ENCODE results near the gene FRMPD2.
"Not testable (repeated sequence)": the region's sequence is repeated elsewhere in the genome, so short reads cannot be mapped to it uniquely, and the experiment has no call there.

FRMPD2 gene

DNA sequence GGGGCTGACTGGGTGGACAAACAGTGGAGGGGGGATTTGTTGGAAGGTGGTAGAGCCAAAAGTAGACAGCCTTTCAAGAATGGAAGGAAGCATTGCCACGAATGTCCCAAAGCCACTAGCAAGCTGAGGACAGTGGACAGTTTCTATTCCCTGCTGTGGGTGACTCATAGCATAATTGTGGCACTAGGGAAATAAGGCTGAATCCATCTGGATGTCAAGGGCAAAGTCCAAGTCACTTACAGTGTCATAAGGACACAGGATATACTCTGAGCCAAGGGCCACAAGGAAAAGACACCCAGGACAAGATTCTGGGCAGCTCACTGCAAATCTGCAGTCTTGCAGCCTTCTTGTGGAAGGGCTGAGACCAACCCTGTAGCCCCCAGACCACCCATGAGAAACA is 79.7 kb downstream of the FRMPD2 start:
- no peak for DNase-seq

DNA sequence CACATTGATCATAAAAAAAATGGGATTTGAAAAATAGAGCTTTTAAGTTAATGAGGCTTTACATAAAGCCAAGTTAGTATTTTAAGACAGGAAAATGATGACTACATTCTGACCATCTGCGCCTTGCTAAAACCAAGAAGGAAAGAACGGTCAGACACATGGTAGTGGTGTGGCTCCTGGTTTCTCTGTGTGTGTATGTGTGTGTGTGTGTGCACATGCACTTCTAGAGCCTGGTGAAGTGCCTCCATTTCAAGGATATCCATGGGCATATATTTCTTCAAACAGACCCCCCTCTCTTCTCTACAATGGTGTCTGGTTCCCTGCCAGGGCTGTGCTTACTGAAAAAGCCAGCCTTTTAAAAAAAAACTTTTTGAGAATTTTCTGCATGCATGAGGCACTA is 80.9 kb downstream of the FRMPD2 start:
- no peak for DNase-seq

DNA sequence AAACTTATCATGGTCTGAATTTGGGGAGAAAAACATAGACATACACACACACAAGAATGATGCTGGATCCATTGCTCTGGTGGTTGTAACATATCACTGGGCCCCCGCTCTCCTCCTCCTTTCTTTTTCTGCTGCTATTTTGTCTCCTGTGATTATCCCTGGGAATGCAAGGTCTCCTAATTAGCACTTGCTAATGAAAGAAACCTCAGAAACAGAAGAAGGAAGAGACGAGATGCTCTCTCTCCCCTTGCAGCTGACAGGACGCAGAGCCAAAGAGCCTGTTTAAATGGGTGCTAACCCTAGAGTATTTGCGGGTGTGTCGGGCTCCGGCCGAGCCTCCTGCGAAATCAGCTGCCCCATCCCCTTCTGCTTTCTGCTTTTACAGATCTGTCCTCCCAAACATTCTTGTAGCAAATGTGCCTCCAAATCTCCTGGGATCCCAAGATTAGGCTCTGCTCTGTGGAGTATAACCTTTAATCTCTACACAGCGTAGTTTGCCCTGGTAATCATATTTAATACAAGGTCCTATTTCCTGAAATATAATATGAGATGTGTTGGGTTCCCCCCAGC is 81.5 kb downstream of the FRMPD2 start:
- no peak for DNase-seq

- DNase-seq: no peak
Measured at GRCh38 chr10:48187713-48188485, 86.6 kb downstream of the FRMPD2 start.

GRCh38 chr10:48187126-48187525 is 87.4 kb downstream of the FRMPD2 start:
- no peak for DNase-seq

DNA sequence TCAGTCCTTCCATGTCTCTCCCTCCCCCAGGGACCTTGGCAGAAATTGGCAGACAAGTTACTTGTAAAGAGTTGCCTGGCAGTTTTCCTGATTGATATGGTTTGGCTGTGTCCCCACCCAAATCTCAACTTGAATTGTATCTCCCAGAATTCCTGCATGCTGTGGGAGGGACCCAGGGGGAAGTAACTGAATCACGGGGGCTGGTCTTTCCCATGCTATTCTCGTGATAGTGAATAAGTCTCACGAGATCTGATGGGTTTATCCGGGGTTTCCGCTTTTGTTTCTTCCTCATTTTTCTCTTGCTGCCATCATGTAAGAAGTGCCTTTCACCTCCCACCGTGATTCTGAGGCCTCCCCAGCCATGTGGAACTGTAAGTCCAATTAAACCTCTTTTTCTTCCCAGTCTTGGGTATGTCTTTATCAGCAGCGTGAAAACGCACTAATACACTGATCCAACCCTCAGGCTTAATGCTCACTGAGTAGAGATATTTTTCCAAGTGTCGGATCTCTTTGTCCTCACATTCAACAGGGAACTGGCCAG is 88.2 kb downstream of the FRMPD2 start:
- DNase-seq: peak; percentile 16 to 25

- no peak for DNase-seq
Measured at GRCh38 chr10:48184224-48184623, 90.3 kb downstream of the FRMPD2 start.

- DNase-seq: not testable (repeated sequence)
Measured at GRCh38 chr10:48172715-48173114, 101.8 kb downstream of the FRMPD2 start.

DNA sequence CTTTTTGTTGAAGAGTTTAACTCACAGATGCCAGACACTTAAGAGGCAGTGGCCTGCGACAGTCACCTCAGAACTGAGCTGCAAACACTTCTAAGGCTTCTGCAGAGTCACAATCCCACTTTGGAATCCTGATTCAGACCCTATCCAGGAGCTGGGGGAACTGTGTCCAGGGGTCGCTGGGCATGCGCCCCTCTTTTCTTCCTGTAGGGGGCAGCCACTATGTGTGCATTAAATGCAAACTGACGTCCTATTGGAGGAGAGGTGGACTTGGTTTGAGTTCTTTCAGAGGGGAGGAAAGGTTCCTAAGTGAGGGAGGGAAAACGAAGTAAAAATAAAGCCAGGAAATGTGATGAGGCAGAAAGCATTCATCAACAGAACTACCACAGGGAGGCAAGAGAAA is 113.8 kb downstream of the FRMPD2 start:
- not testable (repeated sequence) for DNase-seq

GRCh38 chr10:48160163-48160562 is 114.3 kb downstream of the FRMPD2 start:
- not testable (repeated sequence) for DNase-seq

DNA sequence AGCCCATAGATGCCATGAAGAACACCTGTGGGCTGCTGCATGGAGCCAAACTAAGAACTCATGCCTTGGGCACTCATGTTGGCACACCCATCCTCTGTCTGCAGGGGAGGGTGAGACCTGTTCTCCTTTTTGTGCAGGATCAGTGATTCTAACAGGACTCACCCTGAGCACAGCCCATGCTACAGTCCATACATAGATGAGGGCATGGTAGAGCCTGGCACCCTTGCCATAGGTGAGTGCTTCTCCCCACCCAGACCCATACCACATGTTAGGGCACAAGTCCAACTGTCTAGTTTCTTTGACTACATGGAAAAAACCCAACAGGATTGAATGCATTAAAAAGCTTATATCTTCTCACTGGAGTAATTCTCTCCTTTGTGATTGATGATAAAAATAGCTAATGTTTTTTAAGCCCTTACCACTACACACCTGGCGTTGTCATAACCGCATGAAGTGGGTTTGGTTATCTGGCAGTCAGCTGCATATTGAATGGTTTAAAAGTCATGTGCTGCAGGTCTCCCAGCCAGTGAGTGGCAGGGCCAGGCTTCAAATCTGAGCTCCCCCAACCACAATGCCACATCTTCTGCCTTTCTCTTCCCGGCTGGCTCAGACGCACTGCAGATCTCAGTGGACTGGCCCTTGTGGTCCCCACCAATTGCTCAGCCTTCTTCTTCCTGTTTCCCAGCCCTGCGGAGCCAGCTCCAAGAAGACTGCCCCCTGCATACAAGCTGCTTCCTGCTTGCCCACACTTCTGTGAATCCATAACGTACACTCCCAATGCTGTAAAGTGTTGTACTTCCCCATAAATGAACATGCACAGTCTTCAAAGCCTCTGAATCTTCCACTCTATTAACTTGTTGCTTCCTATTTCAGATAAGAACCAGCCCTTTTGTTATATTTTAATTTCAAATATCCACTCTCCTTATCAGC is 120.0 kb downstream of the FRMPD2 start:
- peak; percentile 44 to 68 for DNase-seq

DNA sequence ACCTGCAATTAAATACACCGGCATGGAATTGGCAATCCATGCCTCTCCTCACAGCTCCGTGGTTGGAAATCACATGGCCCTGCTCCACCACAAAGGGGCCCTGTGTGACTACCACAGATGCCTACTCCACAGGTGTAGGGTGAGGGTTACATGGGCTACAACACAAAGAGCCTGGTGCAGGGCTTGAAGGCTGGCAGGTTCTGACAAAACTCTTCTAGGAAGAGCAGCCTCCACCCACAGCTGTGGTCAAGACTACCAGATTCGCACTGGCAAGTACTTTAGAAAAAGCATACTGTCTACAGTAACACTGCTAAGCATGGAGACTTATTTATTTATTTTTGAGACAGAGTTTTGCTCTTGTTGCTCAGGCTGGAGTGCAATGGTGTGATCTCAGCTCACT is 126.9 kb downstream of the FRMPD2 start:
- not testable (repeated sequence) for DNase-seq

DNA sequence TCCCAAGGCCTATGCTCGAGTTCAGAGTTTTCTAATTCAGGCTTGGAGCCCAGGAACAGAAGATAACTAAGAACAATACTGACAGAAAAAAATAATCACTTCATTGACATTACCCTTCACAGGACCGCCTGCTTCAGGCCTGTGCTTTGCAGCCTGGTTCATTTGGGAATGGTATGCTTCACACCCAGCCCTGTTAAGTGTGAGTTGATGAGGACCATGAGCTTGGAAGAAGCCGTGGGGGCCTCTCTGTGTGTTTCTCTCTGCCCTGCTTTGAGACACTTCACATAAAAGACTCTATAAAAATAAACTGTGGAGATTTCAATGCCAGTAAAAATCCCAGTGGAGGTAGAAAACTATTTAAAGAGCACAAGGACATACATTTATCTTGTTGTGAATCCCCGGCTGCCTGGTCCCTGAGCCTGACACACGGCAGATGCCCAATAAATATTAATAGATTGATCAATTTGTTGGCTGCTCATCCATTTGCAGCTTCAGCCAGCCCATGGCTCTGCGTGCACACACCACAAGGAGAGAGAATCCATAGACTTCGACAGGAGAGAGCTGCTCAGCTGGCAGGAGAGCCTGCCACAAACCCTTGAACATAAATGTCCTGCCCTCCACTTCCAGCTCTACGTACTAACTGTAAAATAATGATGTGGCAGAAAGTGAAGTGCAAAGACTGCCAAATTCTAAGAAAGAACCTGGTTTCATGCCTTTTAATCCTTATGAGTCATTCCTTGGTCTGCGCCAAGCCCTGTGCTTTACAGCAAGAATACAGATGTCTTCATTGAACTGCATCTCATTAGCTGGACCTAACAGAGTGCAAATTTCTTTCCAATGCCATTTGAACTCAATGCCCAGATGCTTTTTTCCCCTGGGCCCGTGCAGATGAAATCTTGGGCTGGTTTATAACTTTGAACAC is 130.5 kb downstream of the FRMPD2 start:
- not testable (repeated sequence) for DNase-seq

GRCh38 chr10:48140949-48141348 is 133.5 kb downstream of the FRMPD2 start:
- DNase-seq: not testable (repeated sequence)

GRCh38 chr10:48139953-48140850 is 134.3 kb downstream of the FRMPD2 start:
- DNase-seq: not testable (repeated sequence)

DNA sequence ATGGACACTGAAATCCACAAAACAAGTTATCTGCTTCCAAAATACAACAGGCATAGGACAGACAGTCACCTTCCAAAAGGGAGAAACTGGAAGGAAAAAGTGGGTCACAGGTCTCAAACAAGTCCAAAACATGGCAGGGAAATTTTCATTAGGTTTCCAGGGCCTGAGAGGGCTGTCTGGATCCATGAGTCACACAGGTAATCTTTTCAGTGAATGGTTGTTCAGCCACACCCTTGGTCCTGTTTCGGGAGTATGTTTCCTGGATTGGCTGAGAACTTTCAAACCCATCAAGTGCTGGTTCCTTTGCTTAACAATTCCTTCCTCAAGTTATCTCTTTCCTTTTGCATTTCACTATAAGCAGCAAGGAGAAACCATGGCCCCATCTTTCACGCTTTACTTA is 145.5 kb downstream of the FRMPD2 start:
- not testable (repeated sequence) for DNase-seq

GRCh38 chr10:48126251-48126650 is 148.2 kb downstream of the FRMPD2 start:
- not testable (repeated sequence) for DNase-seq

DNA sequence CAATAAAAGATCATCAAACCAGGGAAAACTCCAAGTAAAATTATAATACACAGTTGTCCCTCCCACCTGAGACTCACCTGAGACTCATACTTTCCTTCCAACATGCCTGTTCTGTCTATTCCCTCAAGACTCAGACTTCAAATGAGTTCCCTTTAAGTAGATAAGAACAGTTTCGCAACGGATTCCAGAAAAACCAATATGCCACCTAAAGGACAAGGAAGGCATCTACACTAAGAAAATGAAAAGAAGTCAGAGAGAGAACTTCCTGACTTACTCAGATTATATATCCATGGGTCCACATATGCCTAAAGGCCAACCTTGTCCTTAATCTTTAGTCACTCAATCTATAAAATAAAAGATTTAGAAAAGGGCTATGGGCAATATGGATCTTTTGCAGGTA is 148.9 kb downstream of the FRMPD2 start:
- not testable (repeated sequence) for DNase-seq

DNA sequence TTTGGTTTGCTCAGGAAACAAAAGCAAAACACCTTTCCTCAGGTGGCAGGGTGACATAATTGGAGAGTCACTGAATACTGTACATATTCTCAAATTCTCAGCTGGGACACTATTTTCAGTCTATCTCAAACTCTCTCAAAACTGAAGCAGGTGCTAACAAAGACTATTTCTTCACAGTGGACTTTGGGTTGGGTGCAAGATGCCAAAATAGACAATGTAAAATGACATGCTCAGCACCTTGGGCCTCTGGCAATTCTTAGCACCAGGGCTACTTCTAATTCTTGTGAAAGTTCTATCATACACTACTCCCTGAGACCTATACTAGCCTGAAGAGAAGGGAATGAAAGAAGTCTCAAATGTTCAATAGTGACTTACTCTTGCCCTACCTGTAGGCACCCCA is 151.9 kb downstream of the FRMPD2 start:
- not testable (repeated sequence) for DNase-seq

- DNase-seq: not testable (repeated sequence)
Measured at GRCh38 chr10:48110277-48110676, 164.2 kb downstream of the FRMPD2 start.

All from inflammatory macrophage treated with lipopolysaccharide for 1 hour (primary cell).